HG03103 (cell line): ENCODE data around the gene GABRG3.

Experiments used
- ATAC-seq: cut with Tn5 transposase; IDR thresholded peaks from one replicate; pipeline ENCODE4 v1.9.1; 2021; ENCODE audit warnings: low read depth; ENCODE audit not compliant: unreplicated experiment

GABRG3 gene

DNA sequence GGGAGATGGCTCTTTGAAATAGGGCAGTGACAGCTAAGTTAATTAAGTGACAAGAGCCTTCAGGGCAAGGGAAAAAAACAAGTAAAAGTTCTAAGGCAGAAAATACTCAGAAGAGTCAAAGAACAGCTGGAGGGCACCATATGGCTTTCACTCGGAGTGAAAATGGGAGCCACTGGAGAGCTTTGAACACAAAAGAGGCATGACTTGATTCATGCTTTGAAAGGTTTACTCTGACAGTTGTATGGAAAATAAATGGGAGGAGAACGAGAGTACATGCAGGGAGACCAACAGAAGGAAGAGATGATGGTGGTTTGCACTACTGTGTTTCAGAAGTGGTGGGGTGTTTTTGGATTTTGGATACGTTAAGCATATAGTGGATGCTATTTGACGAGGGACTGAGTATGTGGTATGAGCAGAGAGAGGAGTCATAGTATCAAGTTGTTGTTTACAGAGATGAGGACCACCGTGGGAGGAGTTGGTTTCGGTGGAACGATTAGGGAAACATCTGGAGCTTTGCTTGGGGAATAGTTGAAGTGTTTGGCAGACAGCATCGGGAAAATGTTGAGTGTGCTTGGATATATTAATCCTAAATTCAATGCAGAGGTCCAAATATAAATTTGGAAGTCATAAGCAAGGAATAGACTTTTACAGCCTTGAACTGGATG lies 411.5 kb downstream of the GABRG3 start:
- no peak for ATAC-seq

DNA sequence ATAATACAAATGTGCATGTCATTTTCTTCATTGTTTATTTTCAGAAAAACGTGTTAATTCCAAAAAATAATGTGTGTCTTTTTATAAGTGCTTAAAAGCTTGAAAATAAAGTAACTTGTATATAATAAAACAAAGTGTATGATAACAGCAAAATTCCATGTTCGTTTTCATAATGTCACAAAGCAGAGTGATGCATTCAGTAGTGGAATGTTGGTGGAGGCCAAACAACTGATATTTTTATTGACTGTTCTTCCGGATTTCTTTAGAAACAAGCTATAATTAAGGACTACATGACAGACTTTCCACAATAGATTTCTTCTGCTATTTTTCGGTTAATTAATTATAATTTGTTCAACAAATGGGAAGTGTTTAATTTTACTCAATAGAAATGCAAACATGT lies 412.7 kb downstream of the GABRG3 start:
- no peak for ATAC-seq

- ATAC-seq, result no peak
These were observed 421.2 kb downstream of the GABRG3 start for GRCh38 chr15:27392163-27392562.

GRCh38 chr15:27396521-27396920 lies 425.5 kb downstream of the GABRG3 start:
- ATAC-seq, result no peak

- no peak for ATAC-seq
These were observed 426.0 kb downstream of the GABRG3 start for GRCh38 chr15:27396996-27397395.

- ATAC-seq, result no peak
These were observed 427.7 kb downstream of the GABRG3 start for GRCh38 chr15:27398631-27399161.

- no peak for ATAC-seq
These were observed 428.3 kb downstream of the GABRG3 start for GRCh38 chr15:27399241-27399640.

- no peak for ATAC-seq
These were observed 430.5 kb downstream of the GABRG3 start for GRCh38 chr15:27401471-27401870.

DNA sequence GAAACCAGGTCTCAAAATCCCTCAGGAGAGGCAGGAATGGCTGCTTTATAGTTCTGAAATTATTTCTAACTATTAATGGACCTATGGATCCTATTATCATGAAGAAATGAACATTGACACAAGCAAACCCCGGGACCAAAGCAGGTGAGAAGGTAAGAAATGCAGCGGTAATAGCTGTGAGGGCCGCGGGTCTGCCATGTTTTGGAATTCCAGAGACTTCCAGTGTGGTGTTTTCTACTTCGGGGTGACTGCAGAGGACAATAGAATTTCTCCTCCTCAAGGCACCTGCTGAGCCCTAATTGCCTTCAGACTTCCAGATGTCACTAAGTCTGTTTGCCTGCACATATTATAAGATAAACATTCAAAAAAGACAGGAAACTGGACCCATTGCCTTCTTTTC lies 437.4 kb downstream of the GABRG3 start:
- no peak for ATAC-seq

DNA sequence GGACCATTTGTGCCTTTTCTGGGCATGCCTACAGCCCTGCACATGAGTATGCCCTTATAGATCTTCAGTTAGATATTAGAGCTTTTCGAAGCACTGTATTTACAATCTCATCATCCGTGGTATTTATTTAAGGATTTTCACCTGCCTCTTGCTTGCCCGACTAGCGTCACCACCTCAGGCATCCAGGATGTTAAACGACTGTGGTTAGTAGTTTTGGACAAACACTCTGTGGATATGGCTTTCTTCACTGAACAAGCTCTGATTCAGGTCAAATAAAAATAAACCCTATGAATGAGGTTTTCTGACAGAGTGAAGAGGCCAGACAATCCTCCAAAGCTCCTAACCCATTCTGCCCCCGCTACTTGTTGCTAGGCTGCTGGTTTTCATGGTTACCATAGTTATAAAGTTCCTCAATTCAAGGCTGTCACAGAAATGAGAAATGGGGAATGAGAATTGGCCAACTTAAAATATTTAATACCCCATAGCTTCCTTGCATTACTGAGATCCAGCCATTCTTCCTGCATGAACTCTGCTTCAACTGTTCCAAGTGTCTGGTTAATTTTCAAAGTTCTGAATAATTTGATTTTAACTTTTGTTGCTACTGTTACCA lies 440.1 kb downstream of the GABRG3 start:
- ATAC-seq, result no peak

GRCh38 chr15:27412415-27412814 lies 441.4 kb downstream of the GABRG3 start:
- ATAC-seq, result no peak

DNA sequence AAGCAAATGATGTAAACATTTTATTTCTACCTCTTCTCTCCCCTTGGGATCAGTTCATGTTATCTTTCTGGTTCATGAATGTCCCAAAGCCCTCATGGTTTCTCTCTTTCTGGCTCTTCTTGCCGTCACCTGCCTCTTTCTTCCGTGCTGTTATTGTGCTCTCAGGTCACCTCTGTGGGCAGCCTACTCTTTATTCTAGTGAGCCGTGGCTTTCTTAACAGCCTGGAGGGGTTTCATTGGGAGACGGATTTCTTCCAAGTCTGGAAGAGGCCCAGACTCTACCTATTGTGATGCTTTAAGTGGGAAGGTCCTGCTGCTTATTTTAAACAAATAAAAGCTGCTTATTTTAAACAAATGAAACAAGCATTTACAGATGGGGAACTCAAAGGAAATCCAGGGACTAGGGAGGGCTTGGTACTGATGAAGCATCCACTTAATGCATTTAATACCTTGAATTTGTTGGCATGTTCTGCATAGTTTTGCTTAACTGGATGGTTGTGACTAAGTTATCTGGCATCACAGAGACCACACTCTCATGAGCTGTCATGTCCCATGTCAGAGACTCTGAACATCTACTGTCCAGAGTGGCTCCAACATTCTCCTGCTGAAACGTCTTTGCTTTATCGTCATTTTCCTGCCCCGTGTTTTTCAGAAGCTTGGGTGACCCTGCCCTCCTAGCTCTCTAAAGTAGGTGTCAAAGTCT lies 443.3 kb downstream of the GABRG3 start:
- ATAC-seq, result no peak

DNA sequence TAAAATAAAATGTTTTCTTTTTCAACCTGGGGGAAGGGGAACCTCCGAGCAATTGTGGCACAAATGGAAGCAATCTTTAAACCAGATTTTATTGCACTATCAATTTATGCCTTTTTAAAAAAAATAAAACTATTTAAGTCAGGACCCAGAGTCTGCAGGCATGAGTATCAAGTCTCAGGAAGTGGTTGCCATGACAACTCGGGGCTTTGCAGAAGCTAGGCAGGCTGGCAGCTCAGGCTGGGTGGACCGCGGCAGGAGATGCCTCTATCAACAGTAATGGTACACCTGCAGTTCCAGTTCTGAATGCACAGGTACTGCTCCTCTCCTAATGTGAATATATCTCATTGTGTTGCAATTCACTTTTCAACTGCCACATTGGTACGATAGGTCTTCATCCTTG lies 447.7 kb downstream of the GABRG3 start:
- ATAC-seq, result no peak

- ATAC-seq, result no peak
These were observed 452.0 kb downstream of the GABRG3 start for GRCh38 chr15:27422997-27423396.

GRCh38 chr15:27426805-27427204 lies 455.8 kb downstream of the GABRG3 start:
- no peak for ATAC-seq

GRCh38 chr15:27427276-27427675 lies 456.3 kb downstream of the GABRG3 start:
- ATAC-seq, result no peak

DNA sequence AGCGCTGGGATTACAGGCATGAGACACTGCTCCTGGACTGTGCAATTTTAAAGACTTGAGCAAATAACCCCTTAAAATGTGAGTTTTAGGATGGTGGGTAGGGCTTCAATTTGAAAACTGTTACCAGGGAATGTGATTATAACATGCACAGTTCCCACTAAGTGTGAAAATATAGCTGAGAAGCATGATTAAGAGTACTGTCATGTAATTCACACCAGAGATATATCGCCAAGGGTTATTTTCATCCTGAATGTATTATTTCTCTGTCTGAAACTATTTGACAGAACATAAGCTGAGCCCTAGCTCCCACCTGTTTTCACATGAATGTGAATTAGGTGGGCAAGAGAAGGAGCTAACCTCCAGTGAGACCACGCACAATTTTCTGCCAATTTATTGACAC lies 457.2 kb downstream of the GABRG3 start:
- ATAC-seq, result no peak

- no peak for ATAC-seq
These were observed 458.6 kb downstream of the GABRG3 start for GRCh38 chr15:27429577-27429976.

- ATAC-seq, result no peak
These were observed 462.6 kb downstream of the GABRG3 start for GRCh38 chr15:27433604-27434003.

DNA sequence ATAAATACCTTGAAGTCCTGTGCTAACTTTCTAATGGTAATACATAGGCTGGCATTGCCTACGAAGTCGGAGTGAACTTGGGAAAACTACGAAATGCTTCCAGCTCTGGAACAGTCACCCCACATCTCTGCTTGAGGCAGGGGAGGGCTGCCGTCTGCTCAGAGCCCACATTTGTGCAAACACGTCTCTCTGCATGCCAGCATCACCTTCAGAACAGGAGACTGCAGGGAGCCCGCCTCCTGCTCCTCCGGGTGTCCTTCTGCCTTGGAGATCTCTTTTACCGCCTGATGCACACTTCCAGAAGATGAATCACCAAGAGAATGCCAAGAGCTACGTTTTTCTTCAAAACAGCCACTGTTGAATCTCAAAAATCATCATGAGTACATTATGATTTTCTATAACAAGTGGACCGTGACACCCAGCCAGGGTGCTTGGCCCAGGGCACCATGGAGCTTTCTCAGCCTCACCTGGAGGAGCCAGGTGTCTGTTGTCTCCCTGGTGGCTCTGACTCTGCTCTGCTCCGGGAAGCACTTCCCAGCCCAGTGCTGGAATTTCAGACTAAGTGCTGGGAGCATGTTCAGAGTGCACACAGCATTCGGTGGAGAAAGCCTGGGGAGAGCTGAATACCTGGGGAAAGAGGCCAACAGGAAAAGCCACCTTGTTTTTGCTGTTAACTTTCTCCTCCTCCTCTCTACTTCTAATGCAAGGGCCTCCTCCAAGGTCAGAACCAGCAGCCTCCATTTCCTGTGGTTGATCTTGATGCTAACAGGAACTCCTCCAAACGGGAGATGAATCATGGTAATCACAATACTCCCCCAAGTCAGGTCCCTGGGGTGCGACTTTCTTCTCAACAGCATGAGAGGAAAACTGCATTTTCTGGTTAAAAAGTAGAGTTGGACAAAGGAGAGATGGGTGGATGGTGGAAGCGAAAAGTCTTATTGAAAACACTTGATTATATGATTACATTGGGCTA lies 467.7 kb downstream of the GABRG3 start:
- no peak for ATAC-seq

DNA sequence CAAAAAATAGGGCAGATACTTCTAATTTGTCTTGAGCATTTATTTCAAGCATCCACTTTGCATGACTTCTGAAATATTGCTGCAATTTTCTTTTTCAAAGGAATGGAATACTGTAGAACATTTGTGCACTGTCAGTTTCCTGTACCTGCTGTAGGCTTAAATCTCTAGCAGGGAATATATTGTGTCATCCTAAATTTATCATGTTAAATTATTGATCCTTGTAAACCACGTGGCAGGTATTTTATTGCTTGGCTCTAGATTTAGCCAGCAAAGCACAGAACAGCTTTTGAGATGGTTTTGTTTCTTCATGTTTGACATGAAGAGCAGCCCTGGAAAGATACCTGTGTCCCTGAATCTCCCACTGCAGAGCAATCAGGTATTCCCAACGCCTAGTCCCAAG lies 470.1 kb downstream of the GABRG3 start:
- no peak for ATAC-seq
